ENCODE data around the gene VPREB1. TPM values are rescaled to one million over a fixed set of nuclear protein-coding genes. Genes with fewer than 3 reads are reported as not detected.
"Not testable (repeated sequence)": the region's sequence is repeated elsewhere in the genome, so short reads cannot be mapped to it uniquely, and the experiment has no call there.

VPREB1 gene
- total RNA-seq, 1 experiment from 2014 or later, result not detected

DNA sequence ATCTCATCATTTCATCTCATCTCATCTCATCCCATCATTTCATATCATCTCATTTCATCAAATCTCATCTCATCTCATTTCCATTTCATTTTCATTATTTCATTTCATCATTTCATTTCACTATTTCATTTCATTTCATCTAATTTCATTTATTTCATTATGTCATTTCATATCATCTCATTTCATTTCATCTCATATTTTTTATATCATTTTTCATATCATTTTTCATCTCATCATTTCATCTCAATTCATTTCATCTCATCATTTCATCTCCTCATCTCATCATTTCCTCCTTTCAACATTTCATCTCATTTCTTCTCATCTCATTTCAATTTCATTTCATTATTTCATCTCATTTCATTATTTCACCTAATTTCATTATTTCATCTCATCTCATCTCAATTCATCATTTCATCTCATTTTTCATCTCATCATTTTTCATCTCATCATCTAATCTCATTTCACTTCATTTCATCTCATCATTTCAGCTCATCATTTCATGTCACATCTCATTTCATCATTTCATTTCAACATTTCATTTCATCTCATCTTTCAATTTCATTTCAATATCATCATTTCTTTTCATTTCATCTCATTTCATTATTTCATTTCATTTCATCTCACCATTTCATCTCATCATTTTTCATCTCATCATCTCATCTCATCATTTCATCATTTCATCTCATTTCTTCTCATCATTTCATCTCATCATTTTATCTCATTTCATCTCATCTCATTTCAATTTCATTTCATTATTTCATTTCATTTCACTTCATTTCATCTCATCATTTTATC is 40.6 kb downstream of the VPREB1 start:
- DNase-seq (ENCODE audit: low read depth); in situ Hi-C loops (cut with HindIII; ENCODE audit: low pct_unique_long_range_greater_than_20kb, low sequenced_read_pairs): not testable (repeated sequence)

DNA sequence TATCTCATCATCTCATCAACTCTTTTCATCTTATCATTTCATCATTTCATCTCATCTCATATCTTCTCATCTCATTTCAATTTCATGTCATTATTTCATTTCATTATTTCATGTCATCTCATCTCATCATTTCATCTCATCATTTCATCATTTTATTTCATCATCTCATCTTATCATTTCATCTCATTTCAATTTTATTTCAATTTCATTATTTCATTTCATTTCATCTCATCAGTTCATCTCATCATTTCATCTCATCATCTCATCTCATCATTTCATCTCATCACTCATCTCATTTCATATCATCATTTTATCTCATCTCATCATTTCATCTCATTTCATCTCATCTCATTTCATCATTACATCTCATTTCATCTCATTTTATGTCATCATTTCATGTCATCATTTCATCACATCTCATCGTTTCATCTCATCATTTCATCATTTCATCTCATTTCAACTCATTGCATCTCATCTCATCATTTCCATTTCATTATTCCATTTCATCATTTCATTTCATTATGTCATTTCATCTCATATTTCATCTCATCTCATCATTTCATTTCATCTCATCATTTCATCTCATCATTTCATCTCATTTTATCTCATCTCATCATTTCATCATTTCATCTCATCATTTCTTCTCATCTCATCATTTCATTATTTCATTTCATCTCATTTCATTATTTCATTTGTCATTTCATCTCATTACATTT is 42.0 kb downstream of the VPREB1 start:
- in situ Hi-C loops (cut with HindIII; ENCODE audit: low pct_unique_long_range_greater_than_20kb, low sequenced_read_pairs); DNase-seq (ENCODE audit: low read depth): not testable (repeated sequence)

DNA sequence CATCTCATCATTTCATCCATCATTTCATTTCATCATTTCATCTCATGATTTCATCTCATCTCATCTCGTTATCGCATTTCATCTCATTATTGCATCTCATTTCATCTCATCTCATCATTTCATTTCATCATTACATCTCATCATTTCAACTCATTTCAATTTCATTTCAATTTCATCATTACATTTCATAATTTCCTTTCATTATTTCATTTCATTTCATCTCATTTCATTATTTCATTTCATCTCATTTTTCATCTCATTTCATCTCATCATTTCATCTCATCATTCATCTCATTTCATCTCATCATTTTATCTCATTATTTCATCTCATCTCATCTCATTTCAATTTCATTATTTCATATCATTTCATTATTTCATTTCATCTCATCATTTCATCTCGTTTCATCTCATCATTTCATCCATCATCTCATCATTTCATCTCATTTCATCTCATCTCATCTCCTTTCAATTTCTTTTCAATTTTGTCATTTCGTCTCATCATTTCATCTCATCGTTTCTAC is 42.6 kb downstream of the VPREB1 start:
- in situ Hi-C loops (cut with HindIII; ENCODE audit: low pct_unique_long_range_greater_than_20kb, low sequenced_read_pairs); DNase-seq (ENCODE audit: low read depth): not testable (repeated sequence)

DNA sequence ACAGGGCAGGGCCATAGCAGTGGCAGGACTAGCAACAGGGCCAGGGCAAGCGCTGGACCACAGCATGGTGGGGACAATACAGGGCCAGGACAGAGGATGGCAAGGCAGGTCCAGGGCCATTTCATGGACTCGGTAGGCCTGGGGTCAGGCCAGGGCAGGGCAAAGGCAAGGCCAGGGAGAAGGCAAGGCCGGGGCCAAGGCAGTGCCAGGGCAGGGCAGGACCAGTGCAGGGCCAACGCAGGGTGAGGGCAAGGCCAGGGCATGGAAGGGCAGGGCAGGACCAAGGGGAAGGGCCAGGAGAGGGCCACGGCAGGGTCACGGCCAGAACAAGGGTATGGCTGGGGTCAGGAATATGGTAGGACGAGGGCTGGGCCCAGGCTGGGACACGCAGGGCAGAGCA is 45.1 kb downstream of the VPREB1 start:
- in situ Hi-C loops (cut with HindIII; ENCODE audit: low pct_unique_long_range_greater_than_20kb, low sequenced_read_pairs); DNase-seq (ENCODE audit: low read depth): not testable (repeated sequence)

DNA sequence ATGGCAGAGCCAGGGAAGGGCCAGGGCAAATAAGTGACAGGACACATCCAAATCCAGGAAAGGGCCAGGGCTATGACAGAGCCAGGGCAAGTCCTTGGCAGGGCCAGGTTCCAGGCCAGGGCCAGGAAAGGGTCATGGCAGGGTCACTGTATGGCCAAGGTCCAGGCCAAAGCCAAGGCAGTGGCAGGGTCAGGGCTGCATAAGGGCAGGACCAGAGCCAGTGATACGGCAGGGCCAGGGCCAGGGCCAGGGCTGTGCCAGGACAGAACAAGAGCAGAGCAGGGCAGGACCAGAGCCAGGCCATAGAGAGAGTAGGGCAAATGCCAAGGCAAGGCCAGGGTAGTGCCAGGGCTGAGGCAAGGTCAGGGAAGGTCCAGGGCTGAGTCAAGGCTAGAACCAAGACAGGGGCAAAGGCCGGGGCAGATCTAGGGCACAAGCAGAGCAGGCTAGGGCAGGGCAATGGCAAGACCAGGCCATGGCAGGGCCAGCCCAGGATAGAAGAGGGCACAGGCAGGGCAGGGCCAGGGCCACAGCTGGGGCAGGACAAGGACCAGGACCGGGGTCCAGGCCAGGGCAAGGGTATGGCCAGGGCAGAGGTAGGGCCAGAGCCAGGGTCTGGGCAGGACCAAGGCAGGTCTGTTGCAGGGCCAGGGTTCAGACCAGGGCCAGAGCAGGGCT is 46.7 kb downstream of the VPREB1 start:
- DNase-seq (ENCODE audit: low read depth); in situ Hi-C loops (cut with HindIII; ENCODE audit: low pct_unique_long_range_greater_than_20kb, low sequenced_read_pairs): not testable (repeated sequence)

DNA sequence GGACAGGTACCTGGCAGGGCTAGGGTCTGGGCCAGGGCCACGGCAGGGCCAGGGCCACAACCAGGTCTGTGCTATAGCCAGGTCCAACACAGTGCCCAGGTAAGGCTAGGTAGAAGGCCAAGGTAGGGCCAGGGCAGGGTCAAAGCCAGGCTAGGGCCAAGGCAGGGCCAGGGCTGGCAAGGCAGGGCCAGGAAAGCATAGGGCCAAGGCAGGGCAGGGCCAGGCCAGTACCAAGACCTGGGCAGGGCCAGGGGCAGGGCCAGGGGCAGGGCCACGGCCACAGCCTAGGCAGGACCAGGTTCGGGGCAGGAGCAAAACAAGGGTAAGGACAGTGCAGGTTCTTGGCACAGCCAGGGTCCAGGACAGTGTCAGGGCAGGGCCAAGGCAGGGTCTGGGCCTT is 48.1 kb downstream of the VPREB1 start:
- DNase-seq (ENCODE audit: low read depth); in situ Hi-C loops (cut with HindIII; ENCODE audit: low pct_unique_long_range_greater_than_20kb, low sequenced_read_pairs): not testable (repeated sequence)

DNA sequence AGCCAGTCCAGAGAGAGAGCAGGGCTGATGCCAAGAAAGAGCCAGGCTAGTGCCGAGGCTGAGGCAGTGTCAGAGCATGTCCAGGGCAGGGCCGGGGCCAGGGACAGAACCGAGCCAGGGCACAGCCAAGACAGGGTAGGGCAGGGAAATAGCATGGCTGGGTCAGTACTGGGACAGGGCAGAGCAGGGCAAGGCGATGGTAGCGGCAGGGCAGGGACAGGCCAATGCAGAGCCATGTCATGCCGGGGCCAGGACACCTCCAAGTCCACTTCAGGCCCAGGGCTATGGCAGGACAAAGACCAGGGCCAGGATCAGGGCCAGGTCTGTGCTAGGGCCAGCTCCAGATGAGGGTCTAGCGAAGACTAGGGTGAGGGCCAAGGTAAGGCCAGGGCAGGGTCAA is 48.9 kb downstream of the VPREB1 start:
- in situ Hi-C loops (cut with HindIII; ENCODE audit: low pct_unique_long_range_greater_than_20kb, low sequenced_read_pairs); DNase-seq (ENCODE audit: low read depth): not testable (repeated sequence)

DNA sequence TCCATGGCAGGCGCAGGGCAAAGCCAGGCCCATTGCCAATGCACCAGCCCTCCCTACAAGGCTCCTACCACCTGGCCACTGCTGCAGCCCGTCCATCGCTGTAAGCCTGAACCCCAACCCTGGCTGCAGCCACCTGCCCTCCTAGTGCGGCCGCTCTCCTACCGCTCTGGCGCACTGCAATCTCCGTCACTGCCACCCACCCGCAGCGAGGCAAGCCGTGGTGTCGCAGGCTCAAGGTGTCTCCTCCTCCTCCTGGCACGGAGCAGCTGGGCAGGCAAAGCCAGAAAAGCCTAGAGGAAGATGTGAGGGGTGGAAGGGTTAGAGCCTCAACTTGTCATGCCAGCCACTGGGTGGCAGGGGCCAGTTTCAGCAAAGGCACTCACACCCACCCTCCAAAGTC is 50.1 kb downstream of the VPREB1 start:
- in situ Hi-C loops (cut with HindIII; ENCODE audit: low pct_unique_long_range_greater_than_20kb, low sequenced_read_pairs); DNase-seq (ENCODE audit: low read depth): not testable (repeated sequence)

All from Caki2 (cell line).